ENCODE data around the gene MYADML2.
A peak's percentile ranks its signal among the peaks of the same experiment; 100 is the strongest.

Gene MYADML2

DNA sequence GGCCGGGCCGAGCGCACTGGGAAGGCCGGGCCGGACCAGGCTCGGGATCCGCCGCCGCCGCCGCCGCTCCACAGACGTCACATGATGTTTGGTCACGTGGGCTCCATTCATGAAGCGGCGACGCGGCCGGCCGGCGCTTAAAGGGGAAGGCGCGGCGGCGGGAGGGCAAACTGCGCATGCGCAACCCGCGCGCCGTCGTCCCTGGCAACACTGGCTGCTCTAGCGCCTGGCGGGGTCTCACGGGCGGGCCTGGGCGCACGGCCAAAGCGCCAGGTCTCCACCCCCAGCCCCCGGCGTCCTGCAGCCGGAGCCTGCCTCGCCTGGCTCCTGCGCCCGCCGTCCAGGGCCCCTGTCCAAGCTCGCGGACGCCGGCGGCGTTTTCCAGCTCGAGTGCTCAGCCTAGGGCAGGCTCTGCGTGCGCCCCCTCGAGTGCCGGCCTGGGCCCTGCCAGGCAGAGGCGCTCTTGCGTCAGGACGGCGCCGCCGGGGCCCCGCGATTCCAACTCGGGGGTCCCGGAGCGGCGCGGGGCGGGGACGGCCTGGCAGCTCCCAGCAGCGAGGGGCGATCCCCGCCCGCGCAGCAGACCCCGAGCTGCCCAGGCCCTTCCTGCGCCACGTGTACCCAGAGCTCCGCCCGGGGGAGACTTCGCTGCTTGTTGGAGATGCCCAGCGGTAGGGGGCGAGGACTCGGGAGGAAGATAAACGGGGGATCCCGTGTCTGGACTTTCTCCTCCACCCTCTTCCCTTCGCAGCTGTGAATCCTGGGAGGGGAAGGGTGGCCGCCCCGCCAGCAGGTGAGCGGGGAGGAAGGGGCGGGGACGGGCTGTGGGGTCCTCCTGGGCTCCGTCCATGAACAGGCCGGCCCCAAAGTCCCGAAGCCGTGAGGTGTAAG is 19.1 kb downstream of the MYADML2 start, which contains the start of gene MAFG:
Gene MAFG, minus strand, starts transcription at position 83 of the 891 bp plus-strand sequence. CDS start 4,550 bp downstream, outside the sequence.
- H3K23ac ChIP-seq (ENCODE audit: low read length): peak within 1 kb of the TSS; percentile 32
- H3K9ac ChIP-seq (ENCODE audit: low read length): peak within 1 kb of the TSS; percentile 79
- no peak within 1 kb of the TSS for H2AK5ac ChIP-seq (ENCODE audit: low read length)
- H3K4me2 ChIP-seq (ENCODE audit: low read length): peak within 1 kb of the TSS; percentile 73
- peak within 1 kb of the TSS; percentile 10 for H2BK120ac ChIP-seq (ENCODE audit: low read depth, low read length)
- H4K5ac ChIP-seq (ENCODE audit: low read length): no peak within 1 kb of the TSS
- peak within 1 kb of the TSS; percentile 94 for H3K56ac ChIP-seq (ENCODE audit: low read length)
- WGBS (ENCODE audit: extremely low coverage, insufficient coverage, low lambda C conversion rate): no CpG with 5 or more reads among the region's 98 CpGs
- H3K4ac ChIP-seq (ENCODE audit: low read depth, low read length): peak within 1 kb of the TSS; percentile 75
- peaks cover 36% of the 10 kb centered on the region for H3K79me2 ChIP-seq (ENCODE audit: control insufficient read depth, insufficient read depth, low read length)
- H3K79me1 ChIP-seq (ENCODE audit: low read length): peaks cover 6% of the 10 kb centered on the region
- no peaks in the 10 kb centered on the region for H3K36me3 ChIP-seq (ENCODE audit: control insufficient read depth, insufficient read depth, low read length)
- H3K4me1 ChIP-seq (ENCODE audit: control insufficient read depth, low read depth, low read length): peaks cover 20% of the 10 kb centered on the region
- H2BK15ac ChIP-seq (replicated peaks; ENCODE audit: low read depth): no peak within 1 kb of the TSS
- DNase-seq: peak; percentile 97
- peak within 1 kb of the TSS; percentile 75 for H3K18ac ChIP-seq (ENCODE audit: low read length)
- H3K4me3 ChIP-seq (ENCODE audit: low read length): peak within 1 kb of the TSS; percentile 58
- no peak within 1 kb of the TSS for H4K8ac ChIP-seq (ENCODE audit: low read depth, low read length)
- no peaks in the 10 kb centered on the region for H3K27me3 ChIP-seq (ENCODE audit: insufficient read depth, low read length, poor library complexity)
- H3K27ac ChIP-seq (ENCODE audit: low read depth, low read length): peak within 1 kb of the TSS; percentile 91
- H2BK5ac ChIP-seq (ENCODE audit: low read length): peak within 1 kb of the TSS; percentile 25

DNA sequence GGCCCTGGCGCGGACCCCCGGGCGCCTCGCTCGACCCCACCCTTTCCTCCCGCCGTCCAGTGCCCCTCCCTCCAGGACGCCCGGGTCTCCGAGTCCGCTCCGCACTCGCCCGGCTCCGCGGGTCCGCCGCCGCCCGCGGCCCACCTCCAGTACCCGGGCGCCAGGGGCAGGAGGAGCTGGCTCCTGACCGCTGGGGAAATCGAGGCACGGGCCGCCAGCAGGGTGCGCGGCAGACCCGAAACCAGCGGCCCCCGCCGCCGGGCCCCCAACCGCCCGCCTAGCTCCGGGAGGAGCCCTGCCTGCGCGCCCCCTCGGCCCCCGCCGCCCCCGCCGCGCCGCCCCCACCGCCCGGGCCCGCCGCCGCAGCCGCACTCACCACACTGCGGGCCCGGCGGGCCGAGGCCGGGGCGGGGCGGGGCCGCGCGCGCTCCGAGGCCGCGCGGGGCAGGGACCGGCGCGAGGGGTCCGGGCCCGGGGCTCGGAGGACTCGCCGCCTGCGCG is 19.8 kb downstream of the MYADML2 start:
- Histone ChIP-seq H3K4ac (ENCODE audit: low read depth, low read length) (peak overlapping the region; percentile 75), H2BK15ac (replicated peaks; ENCODE audit: low read depth) (no peak overlapping the region), H3K27ac (ENCODE audit: low read depth, low read length) (peak overlapping the region; percentile 91), H2AK5ac (ENCODE audit: low read length) (no peak overlapping the region), H3K79me1 (ENCODE audit: low read length) (peaks cover 10% of the 10 kb centered on the region), H2BK5ac (ENCODE audit: low read length) (peak overlapping the region; percentile 25), H3K56ac (ENCODE audit: low read length) (peak overlapping the region; percentile 94), H3K18ac (ENCODE audit: low read length) (peak overlapping the region; percentile 75), H3K23ac (ENCODE audit: low read length) (no peak overlapping the region), H3K4me1 (ENCODE audit: control insufficient read depth, low read depth, low read length) (peaks cover 23% of the 10 kb centered on the region), H3K36me3 (ENCODE audit: control insufficient read depth, insufficient read depth, low read length) (peaks cover under 1% of the 10 kb centered on the region), H2BK120ac (ENCODE audit: low read depth, low read length) (peak overlapping the region; percentile 10), H4K8ac (ENCODE audit: low read depth, low read length) (no peak overlapping the region), H3K79me2 (ENCODE audit: control insufficient read depth, insufficient read depth, low read length) (peaks cover 43% of the 10 kb centered on the region), H3K4me3 (ENCODE audit: low read length) (peak overlapping the region; percentile 36), H3K9ac (ENCODE audit: low read length) (peak overlapping the region; percentile 79), H3K27me3 (ENCODE audit: insufficient read depth, low read length, poor library complexity) (no peaks in the 10 kb centered on the region), H3K4me2 (ENCODE audit: low read length) (no peak overlapping the region), H4K5ac (ENCODE audit: low read length) (no peak overlapping the region)
- WGBS (ENCODE audit: extremely low coverage, insufficient coverage, low lambda C conversion rate): no CpG with 5 or more reads among the region's 78 CpGs
- no peak for DNase-seq

- WGBS (ENCODE audit: extremely low coverage, insufficient coverage, low lambda C conversion rate): no CpG with 5 or more reads among the region's 46 CpGs
- Histone ChIP-seq H3K56ac (ENCODE audit: low read length) (peak overlapping the region; percentile 94), H3K4me3 (ENCODE audit: low read length) (peak overlapping the region; percentile 36), H2AK5ac (ENCODE audit: low read length) (peak overlapping the region; percentile 88), H3K27ac (ENCODE audit: low read depth, low read length) (peak overlapping the region; percentile 91), H3K23ac (ENCODE audit: low read length) (peak overlapping the region; percentile 48), H3K4ac (ENCODE audit: low read depth, low read length) (peak overlapping the region; percentile 75), H3K4me2 (ENCODE audit: low read length) (peak overlapping the region; percentile 73), H4K5ac (ENCODE audit: low read length) (no peak overlapping the region), H2BK15ac (replicated peaks; ENCODE audit: low read depth) (no peak overlapping the region), H2BK120ac (ENCODE audit: low read depth, low read length) (no peak overlapping the region), H3K27me3 (ENCODE audit: insufficient read depth, low read length, poor library complexity) (no peaks in the 10 kb centered on the region), H3K9ac (ENCODE audit: low read length) (peak overlapping the region; percentile 79), H3K4me1 (ENCODE audit: control insufficient read depth, low read depth, low read length) (peaks cover 23% of the 10 kb centered on the region), H3K79me1 (ENCODE audit: low read length) (peaks cover 14% of the 10 kb centered on the region), H3K18ac (ENCODE audit: low read length) (peak overlapping the region; percentile 75), H3K36me3 (ENCODE audit: control insufficient read depth, insufficient read depth, low read length) (peaks cover 1% of the 10 kb centered on the region), H2BK5ac (ENCODE audit: low read length) (peak overlapping the region; percentile 63), H4K8ac (ENCODE audit: low read depth, low read length) (no peak overlapping the region), H3K79me2 (ENCODE audit: control insufficient read depth, insufficient read depth, low read length) (peaks cover 48% of the 10 kb centered on the region)
- peak; percentile 85 for DNase-seq
Measured at GRCh38 chr17:81926451-81927151, 20.4 kb downstream of the MYADML2 start.

GRCh38 chr17:81925860-81926450 is 21.1 kb downstream of the MYADML2 start:
- peak overlapping the region; percentile 73 for H3K4me2 ChIP-seq (ENCODE audit: low read length)
- no peak for DNase-seq
- peak overlapping the region; percentile 79 for H3K9ac ChIP-seq (ENCODE audit: low read length)
- H3K4me3 ChIP-seq (ENCODE audit: low read length): peak overlapping the region; percentile 36
- no peak overlapping the region for H4K8ac ChIP-seq (ENCODE audit: low read depth, low read length)
- no CpG with 5 or more reads among the region's 10 CpGs for WGBS (ENCODE audit: extremely low coverage, insufficient coverage, low lambda C conversion rate)
- H3K27me3 ChIP-seq (ENCODE audit: insufficient read depth, low read length, poor library complexity): no peaks in the 10 kb centered on the region
- H3K36me3 ChIP-seq (ENCODE audit: control insufficient read depth, insufficient read depth, low read length): peaks cover 3% of the 10 kb centered on the region
- peaks cover 52% of the 10 kb centered on the region for H3K79me2 ChIP-seq (ENCODE audit: control insufficient read depth, insufficient read depth, low read length)
- H3K18ac ChIP-seq (ENCODE audit: low read length): no peak overlapping the region
- no peak overlapping the region for H4K5ac ChIP-seq (ENCODE audit: low read length)
- peak overlapping the region; percentile 48 for H3K23ac ChIP-seq (ENCODE audit: low read length)
- no peak overlapping the region for H2BK120ac ChIP-seq (ENCODE audit: low read depth, low read length)
- no peak overlapping the region for H3K4ac ChIP-seq (ENCODE audit: low read depth, low read length)
- peak overlapping the region; percentile 91 for H3K27ac ChIP-seq (ENCODE audit: low read depth, low read length)
- peak overlapping the region; percentile 63 for H2BK5ac ChIP-seq (ENCODE audit: low read length)
- H2AK5ac ChIP-seq (ENCODE audit: low read length): peak overlapping the region; percentile 88
- H2BK15ac ChIP-seq (replicated peaks; ENCODE audit: low read depth): no peak overlapping the region
- H3K79me1 ChIP-seq (ENCODE audit: low read length): peaks cover 18% of the 10 kb centered on the region
- H3K4me1 ChIP-seq (ENCODE audit: control insufficient read depth, low read depth, low read length): peaks cover 23% of the 10 kb centered on the region
- peak overlapping the region; percentile 94 for H3K56ac ChIP-seq (ENCODE audit: low read length)
